ENCODE data around the gene CAMK2B.

DNA sequence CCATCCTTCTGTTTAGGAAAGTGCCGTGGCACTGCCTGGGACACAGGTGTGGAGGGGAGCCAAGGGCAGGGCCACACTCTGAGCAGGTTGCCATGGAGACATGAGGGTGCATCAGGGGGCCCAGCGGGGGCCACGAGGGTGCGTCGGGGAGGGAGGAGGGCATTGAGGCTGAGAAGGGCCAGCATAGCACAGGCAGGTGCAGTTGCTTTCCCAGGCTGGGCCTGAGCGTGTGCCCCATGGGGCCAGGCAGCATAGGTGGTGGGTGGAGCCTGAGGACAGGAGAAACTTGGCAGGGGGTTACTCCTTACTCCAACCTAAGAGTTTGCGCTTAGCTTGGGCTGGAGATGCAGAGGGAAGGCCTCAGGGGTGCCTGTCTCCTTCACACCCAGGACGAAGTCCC is 109.4 kb downstream of the CAMK2B start:
- TF ChIP-seq, protein P1, sequence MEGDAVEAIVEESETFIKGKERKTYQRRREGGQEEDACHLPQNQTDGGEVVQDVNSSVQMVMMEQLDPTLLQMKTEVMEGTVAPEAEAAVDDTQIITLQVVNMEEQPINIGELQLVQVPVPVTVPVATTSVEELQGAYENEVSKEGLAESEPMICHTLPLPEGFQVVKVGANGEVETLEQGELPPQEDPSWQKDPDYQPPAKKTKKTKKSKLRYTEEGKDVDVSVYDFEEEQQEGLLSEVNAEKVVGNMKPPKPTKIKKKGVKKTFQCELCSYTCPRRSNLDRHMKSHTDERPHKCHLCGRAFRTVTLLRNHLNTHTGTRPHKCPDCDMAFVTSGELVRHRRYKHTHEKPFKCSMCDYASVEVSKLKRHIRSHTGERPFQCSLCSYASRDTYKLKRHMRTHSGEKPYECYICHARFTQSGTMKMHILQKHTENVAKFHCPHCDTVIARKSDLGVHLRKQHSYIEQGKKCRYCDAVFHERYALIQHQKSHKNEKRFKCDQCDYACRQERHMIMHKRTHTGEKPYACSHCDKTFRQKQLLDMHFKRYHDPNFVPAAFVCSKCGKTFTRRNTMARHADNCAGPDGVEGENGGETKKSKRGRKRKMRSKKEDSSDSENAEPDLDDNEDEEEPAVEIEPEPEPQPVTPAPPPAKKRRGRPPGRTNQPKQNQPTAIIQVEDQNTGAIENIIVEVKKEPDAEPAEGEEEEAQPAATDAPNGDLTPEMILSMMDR (IDR thresholded peaks at IDR 0.05), result no peak
- TF ChIP-seq POLR2A (IDR thresholded peaks at IDR 0.05), result no peak

All from esophagus squamous epithelium (tissue), 4 donors.